ENCODE data around the gene CSNK1A1. TPM values are rescaled to one million over a fixed set of nuclear protein-coding genes. Genes with fewer than 3 reads are reported as not detected.

CSNK1A1 gene
- total RNA-seq, 1 experiment from 2014 or later = 300 TPM

DNA sequence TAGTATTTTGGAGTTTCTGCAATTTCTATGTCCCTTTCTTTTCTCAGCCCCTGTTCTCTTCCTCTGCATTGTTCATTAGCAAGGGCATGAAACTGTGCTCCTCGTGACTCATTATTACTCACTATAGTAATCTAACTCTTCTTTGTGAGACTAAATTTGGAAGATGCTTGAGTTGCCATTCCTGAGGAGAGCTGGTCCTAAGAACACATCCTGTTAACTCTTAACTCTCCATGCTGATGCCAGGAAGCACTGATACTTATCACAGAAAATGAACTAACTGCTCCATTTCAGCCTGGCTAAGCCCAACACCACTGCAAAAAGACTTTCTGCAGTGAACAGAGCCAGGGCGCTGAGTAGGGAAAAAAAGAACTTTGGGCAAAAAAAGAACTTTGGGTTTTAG, 10.6 kb upstream of the CSNK1A1 start:
- Histone ChIP-seq H3K79me2 (ENCODE audit: low read depth) (0 out of 2 replicates have a peak, but pooled peaks cover 3% of the 10 kb centered on the region), H3K4me1 (replicated peaks; ENCODE audit: insufficient read depth) (peaks cover 53% of the 10 kb centered on the region), H3K4me3 (peak overlapping the region; percentile 43; the same call in 1 of the 2 replicates), H3K36me3 (ENCODE audit: low read depth) (no peaks in the 10 kb centered on the region), H3F3A (ENCODE audit: insufficient read depth, low read depth) (peaks cover 43% of the 10 kb centered on the region), H3K27ac (peak overlapping the region; percentile 97), H2AFZ (no peak overlapping the region), H3K27me3 (ENCODE audit: insufficient read depth, low read depth) (no peaks in the 10 kb centered on the region), H3K9me3 (ENCODE audit: insufficient read depth, low read depth) (no peaks in the 10 kb centered on the region), H3K9me2 (ENCODE audit: insufficient read depth) (no peaks in the 10 kb centered on the region), H4K20me1 (ENCODE audit: insufficient read depth) (no peaks in the 10 kb centered on the region), H3K4me2 (peak overlapping the region; percentile 84)
- intact Hi-C loops (cut with micrococcal nuclease; ENCODE audit: unreplicated experiment) = loop anchor here (1.0 to 10.0 kb wide), 6 partner anchors 11 to 1385 kb away; partner anchors contain the start of gene CSNK1A1
- CTCF ChIA-PET = interaction anchor here (0.9 to 2.1 kb wide), 7 partner anchors 10 to 241 kb away, joined by 3 to 13 read pairs (median 5); partner anchors contain the start of gene CSNK1A1
- TF ChIP-seq EZH2 (IDR thresholded peaks at IDR 0.05; ENCODE audit: low read depth) (no peak), CTCF (conservative IDR thresholded peaks at IDR 0.05) (no peak)
- BruUV-seq (replicated peaks) = no TSS peak
- POLR2A ChIA-PET (ENCODE audit: unreplicated experiment) = interaction anchor here (0.6 to 1.1 kb wide), 3 partner anchors 10 to 59 kb away, joined by 5 to 11 read pairs (median 8); partner anchors contain the start of gene CSNK1A1
- DNase-seq = peak; percentile 48 to 95

DNA sequence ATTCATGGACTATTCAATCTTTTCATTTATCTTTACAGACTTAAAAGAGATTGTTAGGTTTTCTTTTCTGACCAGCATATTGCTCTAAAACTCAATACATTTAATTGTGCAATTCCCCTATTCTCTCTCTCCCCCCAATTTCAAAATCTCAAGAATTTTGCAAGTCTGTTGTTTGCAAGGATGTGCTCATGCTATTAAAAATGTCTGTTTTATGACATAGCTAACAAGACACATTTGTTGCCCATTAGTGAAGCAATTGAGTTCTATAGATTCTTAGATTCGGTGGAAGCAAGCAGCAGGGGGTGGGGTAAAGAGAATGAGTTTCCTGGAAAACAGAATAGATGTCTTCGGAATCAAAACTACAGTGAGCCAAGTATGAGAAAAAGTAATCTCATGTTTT, 8.5 kb upstream of the CSNK1A1 start:
- Histone ChIP-seq H3K9me3 (ENCODE audit: insufficient read depth, low read depth) (no peaks in the 10 kb centered on the region), H3K79me2 (ENCODE audit: low read depth) (0 out of 2 replicates have a peak, but pooled peaks cover 3% of the 10 kb centered on the region), H3F3A (ENCODE audit: insufficient read depth, low read depth) (peaks cover 50% of the 10 kb centered on the region), H2AFZ (no peak overlapping the region), H3K9me2 (ENCODE audit: insufficient read depth) (no peaks in the 10 kb centered on the region), H3K36me3 (ENCODE audit: low read depth) (no peaks in the 10 kb centered on the region), H4K20me1 (ENCODE audit: insufficient read depth) (no peaks in the 10 kb centered on the region), H3K4me3 (no peak overlapping the region), H3K4me1 (replicated peaks; ENCODE audit: insufficient read depth) (peaks cover 65% of the 10 kb centered on the region), H3K27ac (peak overlapping the region; percentile 97), H3K27me3 (ENCODE audit: insufficient read depth, low read depth) (no peaks in the 10 kb centered on the region), H3K4me2 (no peak overlapping the region)
- no peak for TF ChIP-seq CTCF (conservative IDR thresholded peaks at IDR 0.05)
- TF ChIP-seq EZH2 (IDR thresholded peaks at IDR 0.05; ENCODE audit: low read depth) = no peak
- ChIA-PET CTCF (no interaction called here), POLR2A (ENCODE audit: unreplicated experiment) (no interaction called here)
- no peak for DNase-seq
- no TSS peak for BruUV-seq (replicated peaks)
- intact Hi-C loops (cut with micrococcal nuclease; ENCODE audit: unreplicated experiment) = loop anchor here (5.0 to 10.0 kb wide), 4 partner anchors 432 to 1382 kb away; no protein-coding TSS in a partner anchor

DNA sequence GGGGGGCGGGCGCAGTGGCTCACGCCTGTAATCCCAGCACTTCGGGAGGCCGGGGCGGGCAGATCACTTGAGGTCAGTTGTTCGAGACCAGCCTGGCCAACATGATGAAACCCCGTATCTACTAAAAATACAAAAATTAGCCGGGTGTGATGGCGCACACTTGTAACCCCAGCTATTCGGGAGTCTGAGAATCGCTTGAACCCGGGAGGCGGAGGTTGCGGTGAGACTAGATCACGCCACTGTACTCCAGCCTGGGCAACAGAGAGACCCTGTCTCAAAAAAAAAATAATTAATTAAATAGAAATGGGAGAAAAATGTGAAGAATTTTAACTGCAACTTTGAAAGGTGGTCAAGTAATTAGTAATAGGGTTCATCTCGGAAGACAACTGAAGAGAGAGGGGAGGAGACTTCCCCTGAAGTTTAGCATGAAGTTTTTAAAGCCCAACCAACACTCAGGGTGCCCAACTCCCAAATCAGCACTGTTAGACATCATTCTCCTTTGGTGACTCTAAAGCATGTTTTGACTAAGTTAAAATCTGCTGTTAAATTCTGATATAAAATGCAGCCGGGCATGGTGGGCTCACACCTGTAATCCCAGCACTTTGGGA, 1.4 kb upstream of the CSNK1A1 start:
- POLR2A ChIA-PET (ENCODE audit: unreplicated experiment) = interaction anchor here (0.5 to 1.6 kb wide), 5 partner anchors 9 to 113 kb away, joined by 3 to 8 read pairs (median 7); no protein-coding TSS in a partner anchor
- BruUV-seq (replicated peaks) = no TSS peak

More for the DNA sequence above, 1.4 kb upstream of the CSNK1A1 start:
- Histone ChIP-seq H2AFZ (peak overlapping the region; percentile 44), H3K27me3 (ENCODE audit: insufficient read depth, low read depth) (no peaks in the 10 kb centered on the region), H3K79me2 (ENCODE audit: low read depth) (peaks cover 59% of the 10 kb centered on the region), H3K4me2 (peak overlapping the region; percentile 81), H3K9me3 (ENCODE audit: insufficient read depth, low read depth) (no peaks in the 10 kb centered on the region), H3F3A (ENCODE audit: insufficient read depth, low read depth) (peaks cover 59% of the 10 kb centered on the region), H3K4me1 (replicated peaks; ENCODE audit: insufficient read depth) (peaks cover 48% of the 10 kb centered on the region), H3K4me3 (peak overlapping the region; percentile 82; the same call in 1 of the 2 replicates), H3K36me3 (ENCODE audit: low read depth) (peaks cover 24% of the 10 kb centered on the region), H3K27ac (peak overlapping the region; percentile 86), H3K9me2 (ENCODE audit: insufficient read depth) (no peaks in the 10 kb centered on the region), H4K20me1 (ENCODE audit: insufficient read depth) (peaks cover 13% of the 10 kb centered on the region)
- CTCF ChIA-PET = interaction anchor here (1.5 to 1.8 kb wide), 3 partner anchors 8 to 110 kb away, joined by 6 to 21 read pairs (median 13); no protein-coding TSS in a partner anchor
- DNase-seq = no peak
- TF ChIP-seq CTCF (conservative IDR thresholded peaks at IDR 0.05) = no peak
- TF ChIP-seq EZH2 (IDR thresholded peaks at IDR 0.05; ENCODE audit: low read depth) = no peak
- intact Hi-C loops (cut with micrococcal nuclease; ENCODE audit: unreplicated experiment) = no loop called here
